ENCODE measurements around the gene SKIL.

DNA sequence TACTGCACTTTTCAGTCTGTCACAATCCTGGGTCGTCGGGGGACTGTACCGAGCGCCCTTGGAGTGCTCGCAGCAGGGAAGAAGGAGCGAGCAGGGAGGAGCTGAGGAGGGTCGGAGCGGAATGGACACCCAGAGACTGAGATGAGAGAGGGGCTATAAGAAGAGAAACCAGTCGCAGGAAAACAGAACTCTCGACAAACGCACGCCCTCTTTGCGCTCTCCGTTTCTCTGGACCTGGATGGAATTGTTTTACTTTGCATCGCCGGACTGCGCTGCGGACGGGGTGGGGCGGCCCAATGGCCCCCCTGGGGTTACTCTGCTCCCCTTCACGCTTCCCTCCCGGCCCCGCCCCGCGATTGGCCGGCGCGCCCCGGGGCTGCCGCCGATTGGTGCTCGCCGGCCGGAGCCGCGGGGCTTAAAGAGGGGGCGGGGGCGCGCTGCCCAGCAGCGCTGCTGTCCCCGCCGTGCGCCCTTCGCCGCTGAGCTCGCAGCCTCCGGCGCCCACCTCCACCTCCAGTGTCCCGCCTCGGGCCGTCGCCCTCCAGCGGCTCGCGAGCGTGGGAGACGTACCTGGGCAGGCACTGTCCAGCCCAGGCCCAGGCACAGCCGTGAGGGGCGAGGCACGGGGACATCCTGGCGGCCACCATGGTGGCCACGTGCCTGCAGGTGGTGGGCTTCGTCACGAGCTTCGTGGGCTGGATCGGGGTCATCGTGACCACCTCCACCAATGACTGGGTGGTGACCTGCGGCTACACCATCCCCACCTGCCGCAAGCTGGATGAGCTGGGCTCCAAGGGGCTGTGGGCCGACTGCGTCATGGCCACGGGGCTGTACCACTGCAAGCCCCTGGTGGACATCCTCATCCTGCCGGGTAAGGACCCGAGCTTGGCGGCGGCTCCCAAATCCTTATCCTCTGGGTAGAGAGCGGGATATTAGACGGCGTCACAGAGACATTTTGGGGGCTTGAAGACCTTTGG, 61.2 kb downstream of the SKIL start, which contains the start of gene CLDN11:
- TF ChIP-seq POLR2AphosphoS5 (IDR thresholded peaks at IDR 0.05; ENCODE audit: insufficient read depth in 1 of 2, low read depth in 1 of 2) (peak in 1 of 2 donors; percentile 62), POLR2A (IDR thresholded peaks at IDR 0.05) (peak in 1 of 2 donors; percentile 71)
- TF ChIP-seq, protein P1, sequence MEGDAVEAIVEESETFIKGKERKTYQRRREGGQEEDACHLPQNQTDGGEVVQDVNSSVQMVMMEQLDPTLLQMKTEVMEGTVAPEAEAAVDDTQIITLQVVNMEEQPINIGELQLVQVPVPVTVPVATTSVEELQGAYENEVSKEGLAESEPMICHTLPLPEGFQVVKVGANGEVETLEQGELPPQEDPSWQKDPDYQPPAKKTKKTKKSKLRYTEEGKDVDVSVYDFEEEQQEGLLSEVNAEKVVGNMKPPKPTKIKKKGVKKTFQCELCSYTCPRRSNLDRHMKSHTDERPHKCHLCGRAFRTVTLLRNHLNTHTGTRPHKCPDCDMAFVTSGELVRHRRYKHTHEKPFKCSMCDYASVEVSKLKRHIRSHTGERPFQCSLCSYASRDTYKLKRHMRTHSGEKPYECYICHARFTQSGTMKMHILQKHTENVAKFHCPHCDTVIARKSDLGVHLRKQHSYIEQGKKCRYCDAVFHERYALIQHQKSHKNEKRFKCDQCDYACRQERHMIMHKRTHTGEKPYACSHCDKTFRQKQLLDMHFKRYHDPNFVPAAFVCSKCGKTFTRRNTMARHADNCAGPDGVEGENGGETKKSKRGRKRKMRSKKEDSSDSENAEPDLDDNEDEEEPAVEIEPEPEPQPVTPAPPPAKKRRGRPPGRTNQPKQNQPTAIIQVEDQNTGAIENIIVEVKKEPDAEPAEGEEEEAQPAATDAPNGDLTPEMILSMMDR (IDR thresholded peaks at IDR 0.05), result no peak
